PC-3 (cell line): ENCODE data around the gene PTH2. TPM values are rescaled to one million over a fixed set of nuclear protein-coding genes. Genes with fewer than 3 reads are reported as not detected.
A peak's percentile ranks its signal among the peaks of the same experiment; 100 is the strongest.

Source experiments
- ATAC-seq: fragments of 200-7000 bp; cut with Tn5 transposase; 2 replicates; pipeline ENCODE4 v1.9.1; 2020; ENCODE audit warnings: mild to moderate bottlenecking, moderate library complexity
- Bru-seq: library from RNA; stranded (reverse); fragments of 400-500 nt; gene quantifications from one replicate; lab custom pipeline; 2021; lab: Mats Ljungman, UMichigan
- BruChase-seq, 2 experiments: library from RNA; stranded (reverse); fragments of 400-500 nt; gene quantifications; one replicate each; lab custom pipeline; 2021; lab: Mats Ljungman, UMichigan
- BruUV-seq: library from RNA; stranded (reverse); fragments of 400-500 nt; replicated peaks from 2 replicates; lab custom pipeline; 2021; lab: Mats Ljungman, UMichigan
- CTCF ChIA-PET: fragments of 300-600 bp; sonication (Branson Sonifier 250); formaldehyde crosslinking; loops from one replicate; lab custom pipeline; 2022; ENCODE audit warnings: antibody characterized with exemption; lab: Charles Lee
- POLR2A ChIA-PET: fragments of 300-600 bp; sonication (Branson Sonifier 250); formaldehyde crosslinking; loops from one replicate; lab custom pipeline; 2022; ENCODE audit warnings: antibody characterized with exemption; ENCODE audit not compliant: unreplicated experiment; lab: Charles Lee
- DNase-seq: peaks from one replicate; pipeline ENCODE4 v3.0.0-alpha.2; 2015
- H2AFZ ChIP-seq: fragments of 300-600 bp; sonication (generic); 2 replicates; pipeline ENCODE4 v1.6.0; 2016; ENCODE audit warnings: antibody characterized with exemption, low read length
- H3F3A ChIP-seq: fragments of 300-600 bp; sonication (generic); one replicate; pipeline ENCODE4 v1.6.0; 2017; ENCODE audit warnings: antibody characterized with exemption, low read length, control low read depth, mild to moderate bottlenecking; ENCODE audit not compliant: unreplicated experiment
- H3K27ac ChIP-seq: fragments of 300-600 bp; sonication (generic); 2 replicates; pipeline ENCODE4 v1.5.1; 2016; ENCODE audit warnings: mild to moderate bottlenecking, low read length
- H3K27me3 ChIP-seq: fragments of 300-600 bp; sonication (generic); 2 replicates; pipeline ENCODE4 v1.6.1; 2016; ENCODE audit warnings: low read length, mixed read lengths
- H3K36me3 ChIP-seq: fragments of 300-600 bp; sonication (generic); 2 replicates; pipeline ENCODE4 v1.6.1; 2016; ENCODE audit warnings: low read depth, mixed run types, low read length, mixed read lengths
- H3K4me1 ChIP-seq: fragments of 300-600 bp; sonication (generic); 2 replicates; pipeline ENCODE4 v1.5.1; 2016; ENCODE audit warnings: low read length; ENCODE audit not compliant: insufficient read depth
- H3K4me2 ChIP-seq: fragments of 300-600 bp; sonication (generic); 2 replicates; pipeline ENCODE4 v1.6.0; 2016; ENCODE audit warnings: low read length
- H3K4me3 ChIP-seq: fragments of 300-600 bp; sonication (generic); 2 replicates; pipeline ENCODE4 v1.5.1; 2016; ENCODE audit warnings: mild to moderate bottlenecking, low read length, mixed read lengths
- H3K79me2 ChIP-seq: fragments of 300-600 bp; sonication (generic); 2 replicates; pipeline ENCODE4 v1.6.1; 2017; ENCODE audit warnings: low read length, mixed read lengths
- H3K9ac ChIP-seq: fragments of 300-600 bp; sonication (generic); 2 replicates; pipeline ENCODE4 v1.6.0; 2016; ENCODE audit warnings: mild to moderate bottlenecking, low read length
- H3K9me2 ChIP-seq: fragments of 300-600 bp; sonication (generic); replicated peaks from 2 replicates; pipeline ENCODE4 v1.6.1; 2016; ENCODE audit warnings: mixed run types, low read length, mixed read lengths
- H3K9me3 ChIP-seq: fragments of 300-600 bp; sonication (generic); 2 replicates; pipeline ENCODE4 v1.6.1; 2016; ENCODE audit warnings: low read length, mixed read lengths
- H4K20me1 ChIP-seq: fragments of 300-600 bp; sonication (generic); 2 replicates; pipeline ENCODE4 v1.6.1; 2016; ENCODE audit warnings: low read length, mixed read lengths
- CTCF ChIP-seq: fragments of 300-600 bp; sonication (generic); conservative IDR thresholded peaks from 2 replicates; pipeline ENCODE4 v1.5.1; 2017; ENCODE audit warnings: antibody characterized with exemption, low read depth, mild to moderate bottlenecking, low read length
- EZH2 ChIP-seq: fragments of 300-600 bp; sonication (generic); IDR thresholded peaks from one replicate; pipeline ENCODE4 v1.6.1; 2017; ENCODE audit warnings: antibody characterized with exemption, mild to moderate bottlenecking, low read length; ENCODE audit not compliant: unreplicated experiment
- EZH2phosphoT487 ChIP-seq: fragments of 300-600 bp; sonication (generic); IDR thresholded peaks from 2 replicates; pipeline ENCODE4 v1.6.1; 2018; ENCODE audit warnings: mild to moderate bottlenecking, antibody characterized with exemption, low read length, borderline replicate concordance
- intact Hi-C: fragments of 100-400 bp; cut with micrococcal nuclease; formaldehyde crosslinking; loops from 2 replicates; pipeline ENCODE4 v1.9.0; 2023
- long read RNA-seq: library from polyadenylated mRNA; unstranded; transcript quantifications from one replicate; pipeline ENCODE4 v2.0.0, GENCODE V29; 2021; ENCODE audit not compliant: unreplicated experiment
- total RNA-seq: library from RNA; depleted of rRNA; stranded (reverse); fragments of >200 nt; gene quantifications from 2 replicates; pipeline ENCODE4 v1.2.3, GENCODE V29; 2014; rRNA removed

Gene PTH2
- not detected in 2 replicates for total RNA-seq
- not detected for Bru-seq, nascent RNA
- BruChase-seq, experiment 1, labeled RNA remaining after a 6-hour chase: not detected
- BruChase-seq, experiment 2, labeled RNA remaining after a 2-hour chase: not detected
- long read RNA-seq: 0 reads

GRCh38 chr19:49423071-49423984 is at the start of gene PTH2:
PTH2 (minus strand) TSS chr19:49423441; CDS start chr19:49423339, 102 bp downstream.
- no peak for DNase-seq
- Histone ChIP-seq H3K79me2 (no peaks in the 10 kb centered on the region), H3K36me3 (no peaks in the 10 kb centered on the region), H3K9me2 (no peaks in the 10 kb centered on the region), H3F3A (no peaks in the 10 kb centered on the region), H3K27me3 (peaks cover 99% of the 10 kb centered on the region), H3K27ac (no peak within 1 kb of the TSS), H3K4me1 (0 out of 2 replicates have a peak, but pooled peaks cover 6% of the 10 kb centered on the region), H4K20me1 (no peaks in the 10 kb centered on the region), H3K4me2 (no peak within 1 kb of the TSS), H3K4me3 (no peak within 1 kb of the TSS), H2AFZ (no peak within 1 kb of the TSS), H3K9ac (no peak within 1 kb of the TSS), H3K9me3 (no peaks in the 10 kb centered on the region)
- ChIA-PET POLR2A (no interaction called here), CTCF (no interaction called here)
- TF ChIP-seq CTCF: no peak
- peak; percentile 94 for TF ChIP-seq EZH2
- TF ChIP-seq EZH2phosphoT487: peak; percentile 50; the same call in 1 of the 2 replicates
- intact Hi-C loops: no loop called here
- BruUV-seq: no TSS peak
- ATAC-seq: no peak

GRCh38 chr19:49472936-49473335 is 49.7 kb upstream of the PTH2 start:
- no peak overlapping the region for H2AFZ ChIP-seq
- CTCF ChIA-PET: interaction anchor here (0.7 kb wide), 1 partner anchor 12 kb away, joined by 4 read pairs; no protein-coding TSS in a partner anchor
- H3K27ac ChIP-seq: no peak overlapping the region
- no peak overlapping the region for H3K4me3 ChIP-seq
- ATAC-seq (no peak), DNase-seq (no peak)
- no TSS peak for BruUV-seq
- POLR2A ChIA-PET: no interaction called here
- no peaks in the 10 kb centered on the region; the same call in 1 of the 2 replicates for H3K36me3 ChIP-seq
- no peaks in the 10 kb centered on the region for H3F3A ChIP-seq
- H3K79me2 ChIP-seq: no peaks in the 10 kb centered on the region
- no peaks in the 10 kb centered on the region for H3K27me3 ChIP-seq
- H3K9me3 ChIP-seq: no peaks in the 10 kb centered on the region
- TF ChIP-seq EZH2 (no peak), CTCF (no peak), EZH2phosphoT487 (no peak)
- H3K4me1 ChIP-seq: no peaks in the 10 kb centered on the region
- no peak overlapping the region for H3K4me2 ChIP-seq
- H3K9me2 ChIP-seq: no peaks in the 10 kb centered on the region
- intact Hi-C loops: no loop called here
- H3K9ac ChIP-seq: no peak overlapping the region
- H4K20me1 ChIP-seq: no peaks in the 10 kb centered on the region

- Histone ChIP-seq H3K9me2 (no peaks in the 10 kb centered on the region), H3F3A (no peaks in the 10 kb centered on the region), H2AFZ (no peak overlapping the region), H3K27ac (no peak overlapping the region), H4K20me1 (no peaks in the 10 kb centered on the region), H3K4me1 (no peaks in the 10 kb centered on the region), H3K79me2 (no peaks in the 10 kb centered on the region), H3K4me3 (no peak overlapping the region), H3K36me3 (no peaks in the 10 kb centered on the region; the same call in 1 of the 2 replicates), H3K9ac (no peak overlapping the region), H3K4me2 (no peak overlapping the region), H3K9me3 (no peaks in the 10 kb centered on the region), H3K27me3 (no peaks in the 10 kb centered on the region)
- ChIA-PET CTCF (no interaction called here), POLR2A (no interaction called here)
- no peak for TF ChIP-seq CTCF
- TF ChIP-seq EZH2phosphoT487: no peak
- no peak for TF ChIP-seq EZH2
- intact Hi-C loops: no loop called here
- ATAC-seq (no peak), DNase-seq (no peak)
- no TSS peak for BruUV-seq
These were observed 47.4 kb upstream of the PTH2 start for GRCh38 chr19:49470615-49470978.
